Thymus (tissue), 11 donors: Measurements from ENCODE around the gene REEP6. TPM values are rescaled to one million over a fixed set of nuclear protein-coding genes. Genes with fewer than 3 reads are reported as not detected.
"Not testable (repeated sequence)": the region's sequence is repeated elsewhere in the genome, so short reads cannot be mapped to it uniquely, and the experiment has no call there.

Experiments
- DNase-seq, 9 donors: peaks; one replicate each; pipeline ENCODE4 v3.0.0-alpha.2; 2013; ENCODE audit warnings: low spot score in 9 of 9, low read depth in 6 of 9, missing footprints in 1 of 9
- H3K27ac ChIP-seq, 2 donors: one replicate each; pipeline ENCODE4 v1.5.1; 2013; ENCODE audit warnings: control low read depth in 1 of 2, low read depth in 1 of 2, low read length in 1 of 2, mild to moderate bottlenecking in 1 of 2, moderate library complexity in 1 of 2
- H3K27me3 ChIP-seq, 2 donors: one replicate each; pipeline ENCODE4 v1.5.1; 2013; ENCODE audit warnings: low read length in 1 of 2; ENCODE audit not compliant: control insufficient read depth in 2 of 2, insufficient read depth in 1 of 2
- H3K36me3 ChIP-seq, 2 donors: one replicate each; pipeline ENCODE4 v1.5.1; 2013; ENCODE audit warnings: low read length in 1 of 2, mild to moderate bottlenecking in 1 of 2, moderate library complexity in 1 of 2; ENCODE audit not compliant: control insufficient read depth in 2 of 2, insufficient read depth in 2 of 2
- H3K4me1 ChIP-seq, 2 donors: one replicate each; pipeline ENCODE4 v1.5.1; 2013; ENCODE audit warnings: low read length in 2 of 2; ENCODE audit not compliant: control insufficient read depth in 2 of 2, insufficient read depth in 2 of 2
- H3K4me3 ChIP-seq, 2 donors: one replicate each; pipeline ENCODE4 v1.5.1; 2013; ENCODE audit warnings: low read length in 2 of 2, control low read depth in 1 of 2, mild to moderate bottlenecking in 1 of 2
- H3K9me3 ChIP-seq, 2 donors: one replicate each; pipeline ENCODE4 v1.5.1; 2013; ENCODE audit warnings: low read length in 1 of 2, mild to moderate bottlenecking in 1 of 2; ENCODE audit not compliant: control insufficient read depth in 2 of 2, insufficient read depth in 1 of 2
- WGBS: extraction: QIAGEN DNeasy Blood & Tissue Kit; methylation state at CpG from one replicate; pipeline ENCODE4 v1.1.7; 2013; 5-methylcytosine and 5-hydroxymethylcytosine counted together
- polyA plus RNA-seq: library from polyadenylated mRNA; stranded (reverse); fragments of 200-250 nt; gene quantifications from one replicate; pipeline ENCODE4 v1.2.3, GENCODE V29; 2013
- total RNA-seq: library from RNA; stranded (reverse); fragments of 120-200 nt; gene quantifications from one replicate; pipeline ENCODE4 v1.2.4, GENCODE V29; 2013
- donor health status: healthy.

Gene REEP6
- total and polyA plus RNA-seq, 2 donors: 0.66 to 1.9 TPM

DNA sequence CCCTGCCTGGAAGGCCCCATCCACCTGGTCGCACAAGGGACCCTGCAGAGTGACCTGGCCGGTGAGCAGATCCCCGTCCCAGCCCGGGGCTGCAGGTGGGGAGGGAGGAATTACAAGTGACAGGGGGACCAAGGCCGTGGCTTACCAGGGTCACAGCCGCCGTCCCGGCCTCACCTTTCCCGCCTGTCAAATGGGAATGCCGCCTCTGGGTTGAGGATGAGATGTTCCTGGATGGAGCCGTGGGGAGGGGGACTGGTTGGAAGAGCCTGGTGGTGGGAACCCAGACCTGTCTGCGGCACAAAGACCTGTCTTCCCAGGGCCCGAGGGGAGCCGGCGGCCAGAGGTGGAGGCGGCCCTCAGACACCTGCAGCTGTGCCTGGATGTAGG lies 38.4 kb downstream of the REEP6 start:
- H3K9me3 ChIP-seq: no peaks in the 10 kb centered on the region
- 89% methylated on average over 16 of the region's 16 CpGs for WGBS
- H3K36me3 ChIP-seq: no peaks in the 10 kb centered on the region
- no peak overlapping the region for H3K27ac ChIP-seq
- no peaks in the 10 kb centered on the region for H3K4me1 ChIP-seq
- peaks cover 11 to 34% of the 10 kb centered on the region in 2 donors for H3K27me3 ChIP-seq
- no peak for DNase-seq
- H3K4me3 ChIP-seq: no peak overlapping the region

DNA sequence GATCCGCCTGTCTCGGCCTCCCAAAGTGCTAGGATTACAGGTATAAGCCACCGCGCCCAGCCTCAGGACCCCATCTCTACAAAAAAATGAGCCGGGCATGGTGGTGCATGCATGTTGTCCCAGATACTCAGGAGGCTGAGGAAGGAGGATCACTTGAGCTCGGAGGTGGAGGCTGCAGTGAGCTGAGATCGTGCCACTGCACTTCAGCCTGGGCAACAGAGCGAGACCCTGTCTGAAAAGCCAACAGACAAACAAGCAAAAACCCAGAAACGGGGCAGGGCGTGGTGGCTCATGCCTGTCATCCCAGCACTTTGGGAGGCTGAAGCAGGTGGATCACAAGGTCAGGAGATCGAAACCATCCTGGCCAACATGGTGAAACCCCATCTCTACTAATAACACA lies 39.9 kb downstream of the REEP6 start:
- 94% methylated on average over 11 of the region's 11 CpGs for WGBS
- not testable (repeated sequence) for H3K4me1 ChIP-seq

DNA sequence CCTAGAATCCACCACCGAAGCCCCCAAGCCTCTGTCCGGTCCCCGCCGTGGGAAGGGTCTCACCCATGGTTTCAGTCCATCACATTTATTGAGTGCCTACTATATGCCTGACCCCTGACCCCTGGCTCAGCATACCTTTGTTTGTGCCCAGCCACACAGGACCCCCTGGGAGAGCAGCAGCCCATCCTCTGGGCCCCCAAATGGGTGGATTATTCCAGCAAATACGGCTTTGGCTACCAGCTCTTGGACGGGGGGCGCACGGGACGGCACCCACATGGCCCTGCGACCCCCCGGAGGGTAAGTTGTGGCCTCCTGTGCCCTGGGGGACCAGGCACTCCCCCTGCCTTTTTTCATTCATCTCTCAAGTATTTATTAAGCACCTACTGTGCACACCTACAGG lies 40.6 kb downstream of the REEP6 start:
- H3K4me3 ChIP-seq: no peak overlapping the region
- H3K27me3 ChIP-seq: peaks cover under 1 to 21% of the 10 kb centered on the region in 2 donors
- DNase-seq: no peak
- no peaks in the 10 kb centered on the region for H3K9me3 ChIP-seq
- H3K36me3 ChIP-seq: no peaks in the 10 kb centered on the region
- 91% methylated on average over 11 of the region's 11 CpGs for WGBS
- H3K4me1 ChIP-seq: no peaks in the 10 kb centered on the region
- no peak overlapping the region for H3K27ac ChIP-seq

More for the DNA sequence above, 39.9 kb downstream of the REEP6 start:
- not testable (repeated sequence) for DNase-seq, H3K4me3 ChIP-seq, H3K27ac ChIP-seq, H3K36me3 ChIP-seq, H3K9me3 ChIP-seq
- H3K27me3 ChIP-seq: peaks cover 3 to 28% of the 10 kb centered on the region in 2 donors

DNA sequence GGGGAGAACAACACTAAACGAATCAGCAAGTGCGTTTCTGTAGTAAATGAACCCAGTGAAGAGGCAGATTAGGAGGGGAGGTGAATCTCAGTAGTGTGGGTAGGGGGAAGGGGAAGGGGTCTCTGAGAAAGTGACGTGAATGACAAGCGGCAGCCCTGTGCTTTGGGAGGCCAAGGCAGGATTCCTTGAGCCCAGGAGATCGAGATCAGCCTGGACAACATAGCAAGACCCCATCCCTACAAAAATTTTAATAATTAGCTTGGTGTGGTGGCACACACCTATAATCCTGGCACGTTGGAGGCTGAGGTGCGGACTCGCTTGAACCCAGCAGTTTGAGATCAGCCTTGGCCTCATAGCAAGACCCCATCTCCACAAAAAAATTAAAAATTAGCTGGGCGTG lies 41.0 kb downstream of the REEP6 start:
- peaks cover 0 to 18% of the 10 kb centered on the region in 2 donors for H3K27me3 ChIP-seq
- H3K9me3 ChIP-seq: no peaks in the 10 kb centered on the region
- H3K4me3 ChIP-seq: no peak overlapping the region
- H3K27ac ChIP-seq: no peak overlapping the region
- DNase-seq: no peak
- no peaks in the 10 kb centered on the region for H3K4me1 ChIP-seq
- WGBS: 94% methylated on average over 9 of the region's 9 CpGs
- no peaks in the 10 kb centered on the region for H3K36me3 ChIP-seq

DNA sequence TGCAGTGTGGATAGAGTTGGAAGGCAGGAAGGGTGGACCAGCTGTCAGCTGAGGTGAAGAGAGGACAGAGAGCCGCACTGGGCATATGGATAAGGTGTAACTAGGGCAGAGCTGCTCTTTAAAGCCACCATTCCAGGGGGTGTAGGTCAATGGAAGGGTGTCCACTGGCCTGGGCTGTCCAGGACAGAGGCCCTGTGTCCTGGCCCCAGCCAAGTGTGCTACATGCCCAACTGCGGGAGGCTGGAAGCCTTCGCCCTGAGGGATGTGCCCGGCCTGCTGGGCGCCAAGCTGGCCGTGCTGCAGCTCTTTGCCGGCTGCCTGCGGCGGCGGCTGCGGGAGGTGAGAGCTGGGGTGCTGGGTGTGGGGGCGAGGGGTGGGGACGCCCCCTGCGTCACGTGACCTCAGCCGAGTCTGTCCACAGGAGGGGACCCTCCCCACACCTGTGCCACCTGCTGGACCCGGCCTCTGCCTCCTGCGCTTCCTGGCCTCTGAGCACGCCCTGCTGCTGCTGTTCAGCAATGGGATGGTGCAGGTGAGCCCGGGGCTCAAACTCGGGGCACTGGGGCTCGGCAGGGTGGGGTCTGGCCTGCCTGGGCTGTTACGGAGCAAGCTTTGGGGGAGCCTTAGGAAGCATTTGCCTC lies 42.6 kb downstream of the REEP6 start:
- H3K36me3 ChIP-seq: no peaks in the 10 kb centered on the region
- H3K27me3 ChIP-seq: peaks cover 0 to 21% of the 10 kb centered on the region in 2 donors
- no peak overlapping the region for H3K27ac ChIP-seq
- no peaks in the 10 kb centered on the region for H3K9me3 ChIP-seq
- H3K4me3 ChIP-seq: no peak overlapping the region
- no peak for DNase-seq
- no peaks in the 10 kb centered on the region for H3K4me1 ChIP-seq
- 74% methylated on average over 23 of the region's 23 CpGs for WGBS

DNA sequence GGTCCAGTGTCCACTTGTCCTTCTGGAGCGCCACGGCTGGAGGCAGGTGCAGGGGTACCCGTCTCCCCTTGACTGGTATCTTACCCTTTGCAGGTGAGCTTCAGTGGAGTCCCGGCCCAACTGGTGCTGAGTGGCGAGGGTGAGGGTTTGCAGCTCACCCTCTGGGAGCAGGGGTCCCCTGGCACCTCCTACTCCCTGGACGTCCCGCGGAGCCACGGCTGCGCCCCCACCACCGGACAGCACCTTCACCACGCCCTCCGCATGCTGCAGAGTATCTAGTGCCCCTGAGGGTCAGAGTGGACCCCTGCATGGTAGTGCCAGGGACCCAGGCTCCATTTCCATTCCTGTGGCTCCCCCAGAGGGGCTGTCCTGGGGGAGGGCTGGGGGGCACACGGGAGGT lies 44.0 kb downstream of the REEP6 start:
- peaks cover 0 to 25% of the 10 kb centered on the region in 2 donors for H3K27me3 ChIP-seq
- no peaks in the 10 kb centered on the region for H3K36me3 ChIP-seq
- H3K9me3 ChIP-seq: no peaks in the 10 kb centered on the region
- H3K27ac ChIP-seq: no peak overlapping the region
- 89% methylated on average over 14 of the region's 14 CpGs for WGBS
- H3K4me1 ChIP-seq: no peaks in the 10 kb centered on the region
- H3K4me3 ChIP-seq: no peak overlapping the region
- no peak for DNase-seq

DNA sequence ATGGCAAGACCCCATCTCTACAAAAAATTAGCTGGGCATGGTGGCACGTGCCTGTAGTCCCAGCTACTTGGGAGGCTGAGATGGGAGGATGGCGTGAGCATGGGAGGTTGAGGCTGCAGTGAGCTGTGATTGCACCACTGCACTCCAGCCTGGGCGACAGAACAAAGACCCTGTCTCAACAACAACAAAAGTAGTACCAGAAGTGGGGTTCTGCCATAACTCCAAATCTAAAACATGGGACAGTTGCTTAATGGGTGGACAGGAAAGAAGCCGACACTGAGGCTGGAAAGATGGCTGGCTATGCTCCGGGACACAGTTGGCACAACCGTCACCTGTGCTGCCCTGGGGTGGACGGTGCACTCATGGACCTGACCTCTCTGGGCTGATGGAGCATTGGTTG lies 44.7 kb downstream of the REEP6 start:
- H3K9me3 ChIP-seq, H3K4me3 ChIP-seq, H3K27ac ChIP-seq, H3K4me1 ChIP-seq, H3K36me3 ChIP-seq, DNase-seq: not testable (repeated sequence)
- H3K27me3 ChIP-seq: peaks cover 2 to 32% of the 10 kb centered on the region in 2 donors
- WGBS: 96% methylated on average over 7 of the region's 7 CpGs

DNA sequence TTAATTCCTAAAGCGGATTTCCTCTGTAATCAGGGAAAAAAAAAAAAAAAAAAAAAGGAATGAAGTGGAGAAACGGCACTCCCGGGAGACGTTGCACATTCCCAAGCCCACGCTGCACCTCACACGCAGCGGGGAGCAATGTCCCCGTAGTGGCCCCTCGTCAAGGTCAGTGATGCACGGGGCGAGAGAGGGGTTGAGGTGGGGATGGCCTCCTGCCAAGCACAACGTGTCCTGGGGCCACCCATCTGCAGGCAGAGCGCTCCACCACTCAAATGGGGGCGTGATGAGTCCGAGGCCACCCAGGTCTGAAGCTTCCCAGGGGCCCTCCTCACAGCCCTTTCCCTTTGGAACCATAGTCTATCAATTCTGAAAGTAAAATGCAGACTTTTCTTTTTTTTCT lies 48.0 kb downstream of the REEP6 start:
- Histone ChIP-seq H3K4me3 (no peak overlapping the region), H3K36me3 (no peaks in the 10 kb centered on the region), H3K4me1 (no peaks in the 10 kb centered on the region), H3K27ac (no peak overlapping the region), H3K9me3 (no peaks in the 10 kb centered on the region), H3K27me3 (peaks cover 6 to 54% of the 10 kb centered on the region in 2 donors)
- 69% methylated on average over 15 of the region's 15 CpGs for WGBS
- DNase-seq: no peak

DNA sequence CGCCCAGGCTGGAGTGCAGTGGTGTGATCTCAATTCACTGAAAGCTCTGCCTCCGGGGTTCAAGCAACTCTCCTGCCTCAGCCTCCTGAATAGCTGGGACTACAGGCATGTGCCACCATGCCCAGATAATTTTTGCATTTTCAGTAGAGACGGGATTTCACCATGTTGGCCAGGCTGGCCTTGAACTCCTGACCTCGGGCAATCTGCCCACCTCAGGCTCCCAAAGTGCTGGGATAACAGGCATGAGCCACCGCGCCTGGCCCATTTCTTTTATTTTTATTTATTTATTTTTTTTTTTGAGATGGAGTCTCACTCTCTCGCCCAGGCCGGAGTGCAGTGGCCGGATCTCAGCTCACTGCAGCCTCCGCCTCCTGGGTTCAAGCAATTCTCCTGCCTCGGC lies 48.8 kb downstream of the REEP6 start:
- not testable (repeated sequence) for H3K4me3 ChIP-seq, H3K27ac ChIP-seq, DNase-seq, H3K9me3 ChIP-seq, H3K36me3 ChIP-seq, H3K4me1 ChIP-seq
- H3K27me3 ChIP-seq: peaks cover 6 to 55% of the 10 kb centered on the region in 2 donors
- 97% methylated on average over 11 of the region's 11 CpGs for WGBS
